NOMO-1 (cell line): Measurements from ENCODE around the gene HOMER2.
A peak's percentile ranks its signal among the peaks of the same experiment; 100 is the strongest.
"Not testable (repeated sequence)": the region's sequence is repeated elsewhere in the genome, so short reads cannot be mapped to it uniquely, and the experiment has no call there.

Experiments
- DNase-seq, 2 experiments: peaks; one replicate each; lab custom pipeline; 2025; ENCODE audit not compliant: unreplicated experiment in 2 of 2; lab: John Stamatoyannopoulos, UW

Gene HOMER2

DNA sequence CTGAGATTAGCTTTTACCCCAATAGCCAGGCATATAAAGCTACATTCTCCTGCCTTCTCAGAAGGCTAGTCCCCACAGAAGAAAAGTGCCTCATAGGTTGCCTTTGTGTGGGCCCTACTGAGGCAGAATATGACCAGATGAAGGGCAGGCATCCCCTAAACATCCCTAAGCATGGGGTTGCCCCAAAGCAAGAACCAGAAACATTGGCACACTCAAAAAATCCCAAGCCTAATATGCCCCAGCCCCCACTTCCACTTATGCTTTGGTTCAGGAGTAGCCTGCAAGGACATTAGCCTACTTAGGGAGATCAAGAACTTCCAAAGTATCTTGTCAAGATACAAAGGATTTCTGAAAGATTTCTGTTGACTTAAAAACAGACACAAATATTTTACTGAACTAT, 113.4 kb downstream of the HOMER2 start:
- DNase-seq: no peak

DNA sequence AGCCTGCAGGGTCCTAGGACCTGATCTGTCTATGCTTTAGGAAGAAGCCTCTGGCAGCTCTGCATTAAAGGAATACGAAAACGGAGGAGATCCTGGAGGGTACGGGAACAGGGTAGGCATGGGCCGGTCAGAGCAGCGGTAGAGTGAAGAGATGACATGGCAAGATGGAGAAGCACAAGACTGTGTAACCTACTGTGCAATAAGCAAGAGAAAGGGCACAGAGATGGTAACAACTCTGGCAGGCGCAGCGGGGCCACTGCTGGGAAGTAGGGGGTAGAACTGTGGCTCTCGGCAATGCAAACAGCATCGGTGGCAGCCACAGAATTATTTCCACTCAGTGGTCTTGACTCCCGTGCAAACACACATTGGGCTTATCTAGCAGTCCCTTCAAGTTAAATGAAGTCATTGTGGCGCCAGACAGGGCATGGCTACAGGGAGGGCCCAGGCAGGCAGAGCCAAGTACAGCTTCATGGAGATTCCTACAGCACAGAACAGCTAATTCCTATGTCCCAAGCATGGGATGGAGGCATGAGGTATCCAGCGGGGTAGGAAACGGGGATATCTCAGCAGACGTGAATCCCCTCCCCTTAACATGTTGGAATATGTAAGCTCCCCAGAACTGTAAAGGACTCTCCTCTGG, 114.3 kb downstream of the HOMER2 start:
- DNase-seq: no peak

DNA sequence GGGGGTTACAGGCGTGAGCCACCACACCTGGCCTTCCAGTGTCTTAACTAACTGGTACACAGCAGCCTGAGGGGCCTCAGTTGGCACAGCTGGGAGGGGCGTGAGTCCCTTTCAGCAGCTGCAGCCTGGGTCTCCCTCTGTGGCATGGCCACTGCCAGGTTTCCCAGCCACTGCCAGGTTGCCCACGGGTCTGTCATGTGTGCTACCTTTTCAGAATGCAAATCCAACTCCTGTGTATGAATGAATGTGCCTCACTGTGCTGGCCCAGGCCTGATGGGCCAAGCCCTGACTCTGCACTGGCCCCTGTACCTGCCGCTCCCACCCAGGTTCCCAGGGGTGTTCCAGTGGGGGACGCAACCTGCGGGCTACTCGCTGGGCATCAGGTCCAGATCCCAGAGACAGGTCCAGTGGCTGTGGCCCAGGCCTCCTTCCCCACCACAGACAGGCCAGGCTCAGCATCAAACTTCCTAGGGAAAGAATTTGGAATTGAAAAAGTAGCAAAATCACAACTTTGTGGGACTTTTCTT, 117.1 kb downstream of the HOMER2 start:
- no peak for DNase-seq

DNA sequence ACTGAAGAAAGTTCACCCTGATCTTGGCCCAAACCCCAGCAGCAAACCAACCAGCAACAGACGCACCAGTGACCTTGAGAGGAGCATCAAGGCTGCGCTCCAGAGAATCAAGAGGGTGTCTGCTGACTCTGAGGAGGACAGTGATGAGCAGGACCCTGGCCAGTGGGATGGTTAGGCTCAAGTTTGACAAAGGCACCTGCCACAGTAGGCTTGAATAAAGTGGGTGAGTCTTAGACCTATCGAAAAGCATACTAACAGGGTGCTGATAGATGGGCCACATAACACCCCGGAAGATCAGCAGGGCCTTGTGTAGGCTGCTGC, 119.2 kb downstream of the HOMER2 start:
- no peak for DNase-seq

DNA sequence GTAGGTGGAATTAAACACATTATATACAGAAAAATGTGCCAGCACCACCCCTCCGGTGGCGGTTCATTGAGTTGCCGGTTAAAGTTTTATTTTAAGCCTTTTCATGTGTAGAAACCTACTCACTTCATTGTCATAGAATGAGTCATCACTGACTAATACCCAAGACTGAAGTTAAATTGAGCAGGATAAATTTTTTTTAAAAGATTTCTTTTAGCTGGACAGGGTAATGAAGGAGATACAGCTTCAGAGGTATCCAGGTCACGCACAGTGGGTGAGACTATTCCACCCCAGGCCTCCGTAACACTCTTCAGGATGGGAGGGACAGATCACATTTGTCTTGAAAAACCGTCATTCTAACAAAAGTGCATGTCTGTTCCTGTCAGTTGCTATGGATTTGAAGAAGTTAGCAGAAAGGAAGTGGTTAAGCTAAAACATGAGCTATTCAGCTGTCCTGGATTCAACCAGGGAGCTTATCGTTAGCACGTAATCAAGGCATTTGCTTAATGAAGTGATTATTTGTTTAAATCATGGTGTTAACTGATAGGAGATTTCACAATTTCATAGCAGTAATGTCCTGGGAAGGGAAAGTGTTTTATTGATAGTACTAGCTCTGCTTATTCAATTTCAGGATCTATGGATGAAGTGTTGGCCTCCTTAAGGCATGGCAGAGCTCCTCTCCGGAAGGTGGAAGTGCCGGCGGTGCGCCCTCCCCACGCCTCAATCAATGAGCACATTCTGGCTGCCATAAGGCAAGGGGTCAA, 119.7 kb downstream of the HOMER2 start:
- DNase-seq: peak; percentile 84 to 97

DNA sequence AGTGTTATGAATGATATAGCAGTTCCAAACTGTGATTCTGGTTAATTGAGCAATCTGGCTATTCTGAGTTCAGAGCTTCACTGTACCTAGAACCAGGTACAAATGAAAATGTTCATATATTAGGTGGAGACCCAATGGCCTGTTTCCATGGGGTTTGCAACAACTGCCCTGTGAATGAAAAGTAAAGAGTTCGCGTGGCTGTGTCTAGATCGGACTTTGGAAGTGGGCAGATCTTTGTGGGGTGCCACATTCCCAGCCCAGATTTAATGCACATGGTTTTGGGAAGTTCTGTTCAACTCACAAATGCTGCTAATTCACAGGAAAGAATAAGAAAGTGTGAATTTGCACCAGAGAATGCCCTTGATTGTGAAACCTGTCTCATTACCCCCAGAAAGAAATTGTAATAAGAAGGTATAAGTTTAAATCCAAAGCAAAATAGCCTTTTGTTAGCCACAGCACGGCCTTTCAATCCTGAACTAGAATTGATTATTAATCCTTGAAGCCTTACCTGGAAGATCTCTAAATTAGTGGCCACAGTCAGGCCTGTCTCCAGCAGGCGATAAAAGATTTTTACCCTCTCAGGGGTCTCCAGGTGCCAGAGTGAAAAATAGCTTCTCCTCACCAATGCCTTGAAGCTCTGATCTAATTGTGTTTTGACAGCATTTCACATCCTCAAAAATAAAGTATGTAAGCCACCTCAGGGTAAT, 120.5 kb downstream of the HOMER2 start:
- no peak for DNase-seq

DNA sequence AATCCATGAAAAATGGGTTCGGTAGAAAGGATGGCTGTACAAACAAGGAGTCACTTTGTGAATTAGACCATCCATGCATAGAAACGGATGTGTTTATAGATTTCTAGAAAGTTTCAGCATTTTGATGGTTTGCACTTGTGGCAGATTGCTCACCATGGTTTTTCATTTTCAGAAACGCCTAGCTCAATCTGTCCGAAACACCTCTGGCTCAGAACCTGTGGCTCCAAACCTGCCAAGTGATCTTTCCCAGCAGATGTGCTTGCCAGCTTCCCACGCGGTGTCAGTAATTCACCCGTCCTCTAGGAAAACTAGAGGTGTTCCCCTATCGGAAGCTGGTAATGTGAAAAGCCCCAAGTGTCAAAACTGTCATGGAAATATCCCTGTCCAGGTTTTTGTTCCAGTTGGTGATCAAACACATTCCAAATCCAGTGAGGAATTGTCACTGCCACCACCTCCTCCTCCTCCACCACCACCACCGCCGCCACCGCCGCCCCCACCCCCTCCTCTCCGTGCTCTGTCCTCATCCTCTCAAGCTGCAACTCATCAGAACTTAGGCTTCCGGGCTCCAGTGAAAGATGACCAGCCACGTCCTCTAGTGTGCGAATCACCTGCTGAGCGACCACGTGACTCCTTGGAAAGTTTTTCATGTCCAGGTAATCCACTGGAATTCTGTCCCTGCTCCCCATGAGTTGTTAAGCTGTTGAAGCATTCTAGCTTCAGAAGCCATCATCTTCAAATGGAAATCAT, 121.9 kb downstream of the HOMER2 start:
- no peak for DNase-seq

DNA sequence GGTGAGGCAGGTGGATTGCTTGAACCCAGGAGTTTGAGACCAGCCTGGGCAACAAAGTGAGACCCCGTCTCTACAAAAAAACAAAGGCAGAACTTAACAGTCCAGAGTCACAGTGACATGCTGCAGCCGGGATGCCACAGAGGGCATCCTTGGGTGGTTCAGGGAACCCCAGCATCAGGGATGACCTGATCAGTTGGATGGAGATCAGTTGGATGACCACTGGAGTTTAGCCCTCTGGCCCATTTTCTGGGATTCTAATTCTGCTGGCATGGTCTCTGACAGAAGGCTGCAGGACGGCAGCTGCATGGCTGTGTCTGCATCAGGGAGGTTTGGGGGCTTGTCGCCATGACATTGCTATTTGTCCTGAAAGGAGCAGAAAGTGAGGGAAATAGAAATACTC, 123.3 kb downstream of the HOMER2 start:
- DNase-seq: no peak

DNA sequence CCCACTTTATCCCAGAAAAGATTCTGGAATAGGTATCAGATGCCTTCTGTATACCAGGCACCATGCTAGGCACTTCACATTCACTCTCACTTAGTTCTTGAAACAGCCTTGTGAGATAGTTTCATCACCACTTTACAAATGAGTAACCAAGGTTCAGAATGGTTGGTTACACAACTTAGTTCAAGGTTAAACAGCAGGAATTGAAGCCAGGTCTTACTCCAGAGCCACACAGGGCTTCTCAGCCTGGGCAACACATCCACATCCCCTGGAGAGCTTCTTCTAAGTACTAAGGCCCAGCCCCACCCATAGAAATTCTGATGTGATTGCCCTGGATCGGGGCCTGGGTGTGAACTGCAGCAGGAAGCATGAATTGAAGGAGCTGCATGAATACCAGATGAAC, 124.4 kb downstream of the HOMER2 start:
- DNase-seq: no peak

DNA sequence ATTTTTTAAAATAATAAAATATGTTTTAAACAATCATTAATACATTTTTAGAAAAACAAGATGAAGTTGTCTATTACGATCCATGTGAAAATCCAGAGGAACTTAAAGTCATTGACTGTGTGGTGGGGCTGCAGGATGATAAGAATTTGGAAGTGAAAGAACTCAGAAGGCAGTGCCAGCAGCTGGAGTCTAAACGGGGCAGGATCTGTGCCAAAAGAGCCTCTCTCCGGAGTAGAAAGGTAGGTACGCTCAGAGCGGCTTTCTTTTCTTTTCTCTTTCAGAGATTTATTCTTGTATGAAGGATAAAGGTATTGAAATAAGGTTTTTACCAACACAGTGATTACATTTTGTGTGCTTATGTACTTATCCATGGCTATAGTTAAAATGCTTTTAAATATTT, 129.5 kb downstream of the HOMER2 start:
- no peak for DNase-seq

DNA sequence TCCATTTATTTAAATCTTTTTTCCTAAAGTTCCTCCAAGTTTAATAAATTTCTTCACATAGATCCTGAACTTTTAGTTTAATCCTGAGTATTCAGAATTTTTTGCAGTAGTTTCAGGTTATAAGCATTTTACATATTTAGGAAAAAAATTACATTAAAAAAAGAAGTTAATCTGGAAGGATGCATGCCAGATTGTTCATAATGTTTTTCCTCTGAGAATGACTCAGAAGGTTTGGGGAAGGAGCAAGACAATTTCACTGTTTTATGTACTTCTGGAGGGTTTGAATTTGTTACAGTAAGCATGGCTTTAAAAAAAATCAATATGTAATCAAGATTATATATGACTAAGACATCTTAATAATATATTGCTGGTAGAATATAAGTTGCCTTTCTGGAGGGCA, 130.7 kb downstream of the HOMER2 start:
- not testable (repeated sequence) for DNase-seq

DNA sequence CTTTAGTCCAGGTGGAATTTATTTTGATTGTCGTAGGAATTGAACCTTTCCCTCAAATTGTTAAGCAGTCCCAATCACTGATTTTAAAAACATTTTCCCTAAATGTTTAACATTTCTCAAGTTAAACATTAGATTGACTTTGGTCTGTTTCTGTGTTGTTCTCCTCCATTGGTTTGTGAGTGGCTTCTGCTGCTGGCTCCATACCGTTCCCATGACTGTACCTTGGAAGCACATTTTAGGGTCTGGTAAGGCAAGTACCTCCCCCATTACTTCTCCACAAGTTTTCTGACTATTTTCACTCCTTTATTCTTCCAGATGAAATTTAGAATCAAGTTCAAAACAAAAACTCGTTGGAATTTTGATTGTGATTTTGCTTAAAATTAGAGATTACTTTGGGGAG, 131.1 kb downstream of the HOMER2 start:
- not testable (repeated sequence) for DNase-seq

DNA sequence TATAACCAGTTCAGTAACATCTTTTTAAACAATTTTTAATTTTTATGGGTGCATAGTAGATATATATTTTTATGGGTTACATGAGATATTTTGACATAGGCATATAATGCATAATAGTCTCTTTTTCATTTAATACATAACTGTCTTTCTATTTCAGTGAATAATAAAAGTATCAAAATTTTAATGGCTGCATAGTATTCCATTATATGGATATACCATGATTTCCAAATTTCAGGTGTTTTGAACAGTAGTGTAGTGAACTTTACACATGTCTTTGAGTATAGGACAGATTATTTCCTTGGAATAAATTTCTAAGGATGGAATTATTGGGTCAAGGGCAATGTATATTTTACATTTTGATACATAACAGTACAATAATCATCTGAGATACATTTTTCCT, 132.4 kb downstream of the HOMER2 start:
- DNase-seq: no peak

DNA sequence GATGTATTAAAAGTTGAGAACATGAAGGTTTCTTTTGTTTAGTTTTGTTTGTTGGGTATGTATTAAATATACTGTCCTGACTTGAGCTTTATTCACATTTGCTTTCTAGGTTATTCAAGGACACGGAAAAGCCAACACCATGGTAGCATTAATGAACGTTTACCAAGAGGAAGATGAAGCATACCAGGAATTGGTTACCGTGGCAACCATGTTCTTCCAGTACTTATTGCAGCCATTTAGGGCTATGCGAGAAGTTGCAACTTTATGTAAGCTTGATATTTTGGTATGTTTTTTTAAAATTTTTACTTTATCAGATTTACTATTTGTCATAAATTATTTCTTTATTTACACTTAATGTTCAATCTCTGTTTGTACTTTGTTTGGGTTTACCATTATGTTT, 139.5 kb downstream of the HOMER2 start:
- no peak for DNase-seq

DNA sequence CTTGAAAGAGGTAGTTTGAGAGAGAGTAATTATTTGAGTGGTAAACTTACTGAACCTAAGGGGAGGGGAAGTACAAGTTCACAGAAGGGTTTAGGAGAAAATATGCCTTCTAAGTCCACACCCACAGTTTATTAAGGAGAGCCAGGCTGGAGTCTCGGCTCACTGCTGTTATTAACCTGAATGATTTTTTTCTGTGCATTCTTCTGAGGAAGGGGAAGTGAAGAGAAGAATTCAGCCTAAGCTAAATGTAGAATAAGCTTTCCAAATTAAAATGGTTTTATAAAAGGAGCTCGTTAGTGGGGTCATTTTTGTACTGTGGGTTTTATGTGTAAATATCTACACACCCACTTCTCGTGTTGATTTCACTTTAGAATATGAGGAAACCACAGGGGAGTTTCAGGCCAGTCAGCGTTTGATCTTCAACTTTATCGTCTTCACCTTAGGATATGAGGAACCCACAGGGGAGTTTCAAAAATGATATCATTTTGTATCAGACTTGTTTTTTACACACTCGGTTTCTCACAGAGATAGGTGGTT, 141.6 kb downstream of the HOMER2 start:
- DNase-seq: peak; percentile 47 to 54

DNA sequence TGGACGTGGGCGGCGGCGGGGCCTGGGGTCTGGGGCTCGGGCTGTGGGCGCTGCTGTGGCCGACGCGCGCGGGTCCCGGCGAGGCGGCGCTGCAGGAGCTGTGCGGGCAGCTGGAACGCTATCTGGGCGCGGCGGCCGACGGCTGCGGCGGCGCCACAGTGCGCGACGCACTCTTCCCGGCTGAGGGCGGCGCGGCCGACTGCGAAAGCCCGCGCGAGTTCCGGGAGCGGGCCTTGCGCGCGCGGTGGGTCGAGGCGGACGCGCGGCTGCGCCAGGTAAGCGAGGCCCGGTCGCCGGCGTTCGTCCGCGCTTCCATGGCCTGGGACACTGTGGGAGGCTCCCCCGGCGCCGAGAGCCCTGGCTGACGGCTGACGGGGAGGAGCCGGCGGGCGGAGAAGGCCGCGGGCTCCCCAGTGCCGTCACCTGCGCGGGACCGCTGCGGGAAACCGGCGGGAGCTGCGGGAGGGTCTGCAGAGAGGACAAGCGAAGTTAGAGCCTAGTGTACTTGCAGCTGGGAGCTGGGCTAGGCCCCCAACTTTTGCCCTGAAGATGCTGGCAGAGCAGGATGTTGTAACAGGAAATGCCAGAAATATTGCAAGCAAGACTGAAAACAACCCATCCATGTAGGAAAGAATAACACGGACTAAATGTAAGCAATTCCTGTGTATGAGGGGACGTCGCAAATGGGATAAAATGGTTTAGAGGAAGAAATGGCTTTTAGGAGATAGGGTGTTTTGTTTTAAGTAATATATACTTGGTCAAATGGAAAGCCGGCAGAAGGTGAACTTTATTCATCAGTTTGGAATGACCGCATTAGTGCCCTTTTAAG, 142.2 kb downstream of the HOMER2 start:
- DNase-seq: peak; percentile 50 to 80

DNA sequence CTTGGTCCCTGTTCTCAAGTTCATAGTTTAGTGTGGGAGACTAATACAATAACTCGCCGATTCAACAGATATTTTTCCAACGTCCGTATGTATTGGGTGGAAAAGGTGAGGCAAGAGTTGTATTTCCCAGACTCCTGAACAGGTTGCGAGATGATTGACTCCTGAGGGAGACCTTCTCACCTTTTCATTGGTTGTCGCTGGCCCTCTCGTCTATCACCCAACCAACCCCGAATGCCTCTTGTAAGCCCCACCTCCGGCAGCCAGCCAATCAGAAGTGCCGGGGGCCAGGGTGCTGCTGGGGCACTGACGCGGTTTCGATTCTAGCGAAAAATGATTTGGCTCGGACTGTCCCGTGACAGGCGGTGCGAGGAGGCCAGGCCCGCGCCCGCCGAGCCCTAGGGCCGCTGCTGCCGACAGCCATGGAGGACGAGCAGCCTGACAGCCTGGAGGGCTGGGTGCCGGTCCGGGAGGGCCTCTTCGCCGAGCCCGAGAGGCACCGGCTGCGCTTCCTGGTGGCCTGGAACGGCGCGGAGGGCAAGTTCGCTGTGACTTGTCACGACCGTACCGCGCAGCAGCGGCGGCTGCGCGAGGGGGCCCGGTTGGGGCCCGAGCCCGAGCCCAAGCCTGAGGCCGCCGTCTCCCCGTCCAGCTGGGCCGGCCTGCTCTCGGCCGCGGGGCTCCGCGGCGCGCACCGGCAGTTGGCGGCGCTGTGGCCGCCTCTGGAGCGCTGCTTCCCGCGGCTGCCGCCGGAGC, 143.0 kb downstream of the HOMER2 start, which contains the start of gene WHAMM:
Gene WHAMM, plus strand, starts transcription at position 321 of the 753 bp plus-strand sequence. Its CDS starts 99 bp downstream, at position 420.
- peak; percentile 92 to 95 for DNase-seq

DNA sequence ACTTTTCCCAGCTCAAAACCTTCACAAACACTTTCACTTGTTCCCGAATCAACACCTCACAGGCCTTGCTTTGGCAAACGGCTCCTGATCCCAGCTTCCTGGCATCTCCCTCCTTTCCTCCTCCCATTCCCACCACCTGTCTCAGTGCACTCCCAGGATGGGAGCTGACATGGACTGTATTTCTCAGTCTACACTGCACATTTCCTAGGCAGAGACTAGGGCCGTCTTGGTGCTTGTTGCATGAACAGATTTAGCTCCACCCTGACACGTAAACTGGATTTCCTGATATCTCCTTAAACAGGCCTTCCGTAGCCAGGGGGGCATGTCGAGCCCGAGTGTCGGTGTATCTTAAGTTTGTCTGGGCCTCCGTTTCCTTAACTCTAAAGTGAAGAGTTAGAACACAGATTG, 143.9 kb downstream of the HOMER2 start:
- DNase-seq: no peak
